Fibroblast of skin of left quadriceps (primary cell): ENCODE results near the gene TPRG1L.
A peak's percentile ranks its signal among the peaks of the same experiment; 100 is the strongest.
"Not testable (repeated sequence)": the region's sequence is repeated elsewhere in the genome, so short reads cannot be mapped to it uniquely, and the experiment has no call there.

Experiments used
- DNase-seq, 2 experiments: peaks; one replicate each; pipeline ENCODE4 v3.0.0-alpha.2; 2013; ENCODE audit warnings: low read depth in 2 of 2

Gene TPRG1L

DNA sequence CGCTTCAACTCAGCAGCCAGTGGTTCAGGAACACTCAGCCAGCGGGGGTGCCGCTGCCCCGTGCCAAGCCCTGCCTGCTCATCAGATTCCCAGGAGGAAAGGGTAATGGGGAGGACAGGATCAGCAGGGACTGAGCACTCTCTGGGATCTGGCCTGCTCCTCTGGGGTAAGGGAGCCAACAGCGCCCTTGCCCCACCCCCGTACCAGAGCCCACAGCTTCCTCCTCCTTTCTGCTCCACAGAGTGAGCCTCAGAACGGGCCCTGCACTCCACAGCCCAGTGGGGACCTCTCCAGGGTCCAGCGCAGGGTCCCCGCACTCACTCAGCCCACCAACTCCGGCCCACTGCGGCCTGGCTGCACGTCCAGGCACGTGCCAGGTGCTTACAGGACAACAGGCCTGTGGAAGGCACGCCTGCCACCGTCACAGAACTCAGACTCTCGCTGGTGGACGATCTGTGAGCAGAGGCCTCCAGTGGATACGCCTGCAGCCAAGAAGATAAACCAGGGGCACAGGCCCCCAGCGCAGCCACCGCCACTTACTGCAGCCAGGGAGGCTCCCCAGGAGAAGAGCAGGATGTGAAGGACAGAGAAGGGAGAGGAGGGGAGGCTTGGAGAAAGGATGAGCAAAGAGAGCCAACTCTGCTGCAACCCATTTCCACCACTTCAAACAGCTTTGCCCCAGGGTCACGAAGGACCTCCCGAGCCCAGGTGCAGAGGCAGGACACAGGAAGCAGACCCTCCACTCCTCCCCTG is 15.6 kb upstream of the TPRG1L start:
- no peak for DNase-seq

- no peak for DNase-seq
Observed at GRCh38 chr1:3609769-3610526, 14.9 kb upstream of the TPRG1L start.

DNA sequence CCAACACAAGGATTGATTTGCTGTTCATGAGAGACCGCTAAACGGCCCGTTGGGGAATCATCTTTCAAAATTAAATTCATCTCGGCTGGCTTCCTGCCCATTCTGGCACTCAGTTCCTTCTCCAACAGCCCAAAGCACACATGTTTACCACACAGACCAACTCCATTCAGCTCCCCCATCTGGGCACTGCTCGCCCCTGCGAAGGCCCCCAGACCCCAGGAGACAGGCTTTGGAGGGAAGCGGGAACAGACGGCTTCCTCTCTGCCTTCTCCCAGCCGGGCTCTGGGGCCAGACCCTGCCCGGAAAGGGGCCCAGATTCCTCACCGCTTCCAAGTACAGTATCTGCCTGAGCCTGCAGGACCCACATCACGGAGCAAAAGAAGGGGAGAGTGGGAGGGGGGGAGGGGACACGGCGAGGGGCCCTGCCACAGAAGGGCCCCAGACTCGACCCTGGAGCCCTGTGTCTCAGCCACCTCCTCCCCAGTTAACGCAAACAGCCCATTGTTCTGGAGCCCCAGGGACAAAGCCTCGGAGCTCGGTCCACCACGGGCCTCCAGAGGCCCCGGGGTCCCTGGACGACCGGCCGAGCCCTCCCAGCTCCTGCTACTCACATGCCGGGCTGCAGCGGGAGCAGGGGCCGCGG is 14.2 kb upstream of the TPRG1L start:
- peak; percentile 44 to 48 for DNase-seq

DNA sequence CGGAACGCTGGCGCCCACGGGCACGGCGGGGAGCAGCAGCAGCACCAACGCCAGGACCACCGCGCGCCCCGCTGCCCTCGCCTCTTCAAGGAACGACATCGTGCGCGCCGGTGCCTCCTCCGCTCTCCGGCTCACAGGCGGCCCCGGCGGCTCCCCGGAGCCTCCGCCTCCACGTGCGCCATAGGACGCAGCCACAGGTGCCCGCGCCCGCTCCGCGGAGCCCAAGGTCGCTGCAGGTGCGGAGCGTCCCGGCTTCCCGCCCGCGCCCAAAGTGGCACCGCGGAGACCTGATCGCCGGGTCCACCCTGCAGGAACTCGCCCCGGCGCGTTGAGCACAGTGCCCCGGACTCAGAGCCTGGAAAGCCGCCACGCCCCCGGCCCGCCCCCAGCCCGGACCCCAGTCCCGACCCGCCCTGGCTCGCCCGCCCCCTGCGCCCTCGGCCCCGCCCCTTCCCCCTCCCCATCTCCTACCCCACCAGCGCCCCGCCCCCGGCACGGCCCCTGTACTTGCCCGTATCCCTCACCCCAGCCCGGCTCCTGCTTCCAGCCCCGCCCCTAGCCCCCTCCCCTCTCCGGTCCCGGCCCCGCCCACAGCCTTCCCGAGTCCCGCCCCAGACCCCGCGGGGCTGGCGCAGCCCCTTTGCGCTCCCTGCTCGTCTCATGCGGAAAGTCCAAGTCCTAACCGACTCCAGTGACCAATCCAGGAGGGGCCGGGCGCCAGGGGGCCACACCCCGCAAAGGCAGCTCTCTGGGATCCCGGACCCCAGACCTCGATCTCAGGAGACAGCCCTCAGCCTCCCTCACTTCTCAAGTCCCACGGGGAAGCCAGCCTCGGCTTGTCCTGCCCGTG is 13.4 kb upstream of the TPRG1L start, which contains the start of gene MEGF6:
MEGF6 (minus strand) TSS at position 339 of the 850 bp plus-strand sequence; CDS start at position 99, 240 bp downstream.
- no peak for DNase-seq

DNA sequence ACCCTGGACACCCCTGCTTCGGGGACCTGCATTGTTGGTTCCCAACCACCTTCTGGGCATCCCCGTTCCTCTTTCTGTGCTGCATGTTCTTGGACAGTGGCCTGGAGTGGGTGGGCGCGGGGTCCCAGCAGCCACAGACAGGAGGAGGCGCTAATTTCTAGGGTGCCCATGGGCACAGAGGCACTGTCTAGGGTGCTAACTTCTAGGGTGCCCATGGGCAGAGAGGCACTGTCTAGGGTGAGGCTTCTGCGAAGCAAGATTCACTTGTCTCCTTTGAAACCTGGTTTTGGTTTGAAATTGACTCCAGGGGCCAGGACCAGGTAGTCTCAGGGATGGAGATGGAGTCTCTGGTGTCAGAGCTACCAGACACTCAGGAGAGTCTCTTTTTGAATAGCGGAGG is 12.7 kb upstream of the TPRG1L start:
- DNase-seq, result no peak

- DNase-seq, result no peak
Observed at GRCh38 chr1:3614755-3615742, 9.8 kb upstream of the TPRG1L start.

- no peak for DNase-seq
Observed at GRCh38 chr1:3616861-3617260, 8.0 kb upstream of the TPRG1L start.

DNA sequence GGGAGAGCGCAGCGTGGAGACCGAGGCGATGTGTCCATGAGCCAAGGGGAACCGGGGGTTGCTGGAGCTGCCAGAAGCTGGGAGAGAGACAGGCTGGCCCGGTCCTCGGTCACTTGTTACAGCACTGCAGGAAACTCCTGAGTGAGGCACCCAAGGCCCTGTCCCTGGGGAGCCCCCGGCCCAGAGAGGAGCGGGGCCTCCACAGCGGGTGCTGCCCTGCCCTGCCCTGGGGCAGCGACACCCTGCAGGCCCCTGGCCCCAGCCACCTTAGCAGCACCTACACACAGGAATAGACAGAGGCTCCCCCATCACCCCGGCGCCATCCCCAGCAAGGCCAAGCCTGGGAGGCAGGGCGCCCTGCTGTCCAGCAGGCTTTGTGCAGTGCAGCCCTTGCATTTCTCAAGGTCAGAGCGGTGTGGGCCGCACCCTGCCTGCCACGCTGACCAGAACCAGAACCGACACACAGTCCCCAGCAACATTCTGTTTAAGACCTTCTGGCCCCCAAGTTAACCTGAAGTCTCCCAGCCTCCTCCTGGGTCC is 6.9 kb upstream of the TPRG1L start:
- DNase-seq, result no peak

DNA sequence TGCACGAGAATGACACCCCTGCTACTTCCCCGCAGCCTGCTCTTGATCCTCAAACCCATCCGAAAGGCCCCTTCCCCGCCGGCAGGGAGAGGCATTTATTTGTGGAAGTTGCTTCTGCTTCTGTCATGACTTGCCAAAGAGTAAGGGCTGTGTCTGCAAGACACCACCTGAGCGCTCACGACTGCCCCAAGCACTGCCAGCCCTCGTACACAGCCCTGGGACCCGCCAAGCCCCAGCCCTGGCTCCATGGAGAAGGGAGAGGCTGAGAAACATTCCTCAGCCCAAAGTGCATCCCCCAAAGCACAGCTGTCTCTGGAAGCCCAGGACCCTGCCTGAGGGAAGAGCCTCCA is 6.3 kb upstream of the TPRG1L start:
- no peak for DNase-seq

DNA sequence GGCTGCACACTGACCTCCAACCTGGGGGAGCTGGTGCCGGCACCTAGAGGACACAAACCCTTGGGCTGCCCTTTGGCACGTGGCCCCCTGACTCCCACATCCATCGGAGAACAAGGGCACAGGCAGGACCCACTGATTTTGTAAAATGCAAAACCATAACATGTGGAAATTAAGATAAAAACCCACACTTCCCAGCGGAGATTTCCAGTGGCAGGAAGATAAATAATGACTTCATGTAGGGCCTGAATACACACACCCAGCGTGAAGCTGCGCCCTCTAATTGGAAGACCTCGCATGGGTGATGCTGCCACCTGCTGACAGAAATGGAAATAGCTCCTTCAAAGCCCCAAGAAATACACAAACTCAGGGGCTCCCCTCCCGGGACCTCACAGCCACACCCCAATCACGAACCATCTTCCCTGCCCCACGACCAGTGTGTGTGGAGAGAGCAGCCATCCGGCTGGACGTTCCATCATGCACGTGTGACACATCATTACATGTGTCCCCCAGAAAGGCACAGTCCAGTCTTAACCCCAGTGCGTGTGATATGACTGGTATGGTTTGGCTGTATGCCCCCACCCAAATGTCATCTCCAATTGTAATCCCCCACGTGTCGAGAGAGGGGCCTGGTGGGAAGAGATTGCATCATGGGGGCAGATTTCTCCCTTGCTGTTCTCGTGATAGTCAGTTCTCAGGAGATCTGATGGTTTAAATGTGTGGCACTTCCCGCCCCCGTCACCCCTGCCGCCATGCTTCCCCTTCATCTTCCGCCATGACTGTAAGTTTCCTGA is 5.7 kb upstream of the TPRG1L start:
- DNase-seq, result peak; percentile 43 to 51

- no peak for DNase-seq
Observed at GRCh38 chr1:3620708-3621107, 4.1 kb upstream of the TPRG1L start.

DNA sequence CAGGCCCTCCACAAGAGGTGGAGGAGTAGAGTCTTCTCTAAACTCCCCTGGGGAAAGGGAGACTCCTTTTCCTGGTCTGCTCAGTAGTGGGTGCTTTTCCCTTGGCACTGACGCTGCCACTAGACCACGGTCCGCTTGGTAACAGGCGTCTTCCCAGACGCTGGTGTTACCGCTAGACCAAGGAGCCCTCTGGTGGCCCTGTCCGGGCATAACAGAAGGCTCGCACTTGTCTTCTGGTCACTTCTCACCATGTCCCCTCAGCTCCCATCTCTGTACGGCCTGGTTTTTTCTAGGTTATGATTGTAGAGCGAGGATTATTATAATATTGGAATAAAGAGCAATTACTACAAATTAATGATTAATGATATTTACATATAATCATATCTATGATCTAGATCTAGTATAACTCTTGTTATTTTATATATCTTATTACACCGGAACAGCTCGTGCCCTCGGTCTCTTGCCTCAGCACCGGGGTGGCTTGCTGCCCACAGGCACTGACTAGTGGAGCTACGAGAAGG is 3.6 kb upstream of the TPRG1L start:
- not testable (repeated sequence) for DNase-seq

- DNase-seq, result not testable (repeated sequence)
Observed at GRCh38 chr1:3622102-3622501, 2.7 kb upstream of the TPRG1L start.

- DNase-seq, result no peak
Observed at GRCh38 chr1:3623441-3624199, 1.2 kb upstream of the TPRG1L start.

DNA sequence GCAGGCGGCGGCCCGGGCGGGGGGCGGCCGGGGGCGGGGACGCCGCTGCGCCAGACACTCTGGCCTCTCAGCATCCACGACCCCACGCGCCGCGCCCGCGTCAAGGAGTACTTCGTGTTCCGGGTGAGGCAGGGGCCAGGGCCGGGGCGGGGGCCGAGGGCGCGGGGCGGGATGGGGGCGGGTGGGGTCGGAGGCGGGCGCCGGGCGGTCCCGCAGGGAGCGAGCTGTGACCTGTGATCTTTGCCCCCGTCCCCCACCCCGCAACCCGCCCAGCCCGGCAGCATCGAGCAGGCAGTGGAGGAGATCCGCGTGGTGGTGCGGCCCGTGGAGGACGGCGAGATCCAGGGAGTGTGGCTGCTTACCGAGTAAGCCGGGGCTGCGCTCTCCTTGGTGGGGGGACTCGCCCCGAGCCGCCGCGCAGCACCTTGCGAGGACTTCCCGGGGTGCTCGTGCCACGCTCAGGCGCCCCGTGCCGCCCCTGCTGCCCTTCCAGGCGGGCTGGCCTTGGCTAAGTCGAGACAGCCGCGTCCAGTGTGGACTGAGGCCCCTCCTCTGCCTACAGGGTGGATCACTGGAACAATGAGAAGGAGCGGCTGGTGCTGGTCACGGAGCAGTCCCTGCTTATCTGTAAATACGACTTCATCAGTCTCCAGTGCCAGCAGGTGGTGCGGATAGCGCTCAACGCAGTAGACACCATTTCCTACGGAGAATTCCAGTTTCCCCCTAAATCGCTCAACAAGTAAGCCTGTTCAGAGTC is 514 bp downstream of the TPRG1L start:
- no peak for DNase-seq

GRCh38 chr1:3626025-3626424 is 1.2 kb downstream of the TPRG1L start:
- DNase-seq, result no peak

DNA sequence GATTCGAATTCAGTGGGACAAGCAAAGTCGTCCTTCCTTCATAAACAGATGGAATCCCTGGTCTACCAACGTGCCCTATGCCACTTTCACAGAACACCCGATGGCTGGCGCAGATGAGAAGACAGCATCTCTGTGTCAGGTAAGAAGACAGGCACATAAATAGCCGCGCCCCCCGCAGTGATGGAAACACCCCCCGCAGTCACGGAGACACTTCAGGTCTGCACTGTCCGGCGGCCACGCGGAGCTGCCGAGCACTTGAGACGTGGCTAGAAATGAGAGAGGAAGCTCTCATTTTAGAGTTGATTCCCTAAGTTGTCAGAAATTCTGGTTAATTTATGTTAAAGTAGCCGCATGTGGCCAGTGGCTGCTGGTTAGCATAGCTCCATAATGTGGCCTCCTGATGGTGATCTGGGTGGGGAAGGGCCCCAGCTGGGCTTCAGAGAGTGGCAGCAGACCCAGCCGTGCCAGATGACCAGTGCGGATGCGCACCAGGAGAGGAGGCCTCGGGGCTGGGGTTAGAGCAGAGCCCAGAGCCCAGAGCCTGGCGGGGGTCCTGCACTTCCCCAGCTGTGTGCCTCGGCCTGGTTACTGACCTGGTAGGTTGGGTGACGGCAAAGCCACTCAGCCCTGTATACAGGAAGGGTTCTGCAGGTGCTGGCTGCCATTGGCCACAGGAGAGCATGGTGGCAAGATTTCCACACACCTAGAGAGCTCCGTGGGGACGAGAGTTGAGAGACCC is 2.9 kb downstream of the TPRG1L start:
- DNase-seq, result no peak
